Measurements from ENCODE around the gene GBX1.

GBX1 gene

DNA sequence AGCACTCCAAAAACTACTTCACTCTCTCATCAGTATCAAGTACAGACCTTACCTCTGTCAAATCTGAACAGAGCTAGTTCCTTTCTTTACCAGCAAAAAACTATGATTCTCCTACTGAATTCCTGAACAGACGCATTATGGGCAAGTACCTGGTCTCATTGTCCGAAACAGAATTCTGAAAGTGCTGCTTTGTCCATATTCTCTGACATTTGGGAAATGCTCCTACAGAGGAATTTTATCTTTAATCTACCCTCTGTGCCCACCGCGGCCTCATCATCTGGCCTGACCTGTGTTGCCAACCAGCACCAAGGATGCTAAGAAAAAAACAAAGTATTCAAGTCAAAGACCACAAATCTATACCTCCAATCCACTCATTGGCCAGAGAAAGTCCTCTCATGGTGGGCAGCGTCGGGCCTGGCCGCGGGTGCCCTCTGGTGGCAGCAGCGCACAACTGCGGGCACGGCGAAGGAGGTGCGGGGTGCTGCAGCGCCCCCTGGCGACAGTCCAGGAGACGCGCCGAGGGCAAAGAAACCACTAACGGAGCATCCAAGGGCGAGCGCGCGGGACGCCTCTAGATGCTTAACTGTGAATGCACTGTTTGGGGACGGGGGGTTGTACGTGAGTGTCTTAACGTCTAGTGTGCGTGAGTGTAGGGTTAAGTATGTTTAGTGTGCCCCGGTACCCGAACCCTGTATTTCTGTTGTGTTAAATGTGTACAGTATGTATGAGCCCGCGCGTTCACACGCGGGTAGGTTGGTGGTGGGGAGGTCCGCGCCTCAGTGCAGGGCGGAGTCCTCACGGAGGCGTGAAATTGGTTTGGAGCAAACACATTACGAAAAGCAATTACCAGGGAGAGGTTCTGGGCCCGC is 5.0 kb upstream of the GBX1 start:
- peak; percentile 40 for DNase-seq

DNA sequence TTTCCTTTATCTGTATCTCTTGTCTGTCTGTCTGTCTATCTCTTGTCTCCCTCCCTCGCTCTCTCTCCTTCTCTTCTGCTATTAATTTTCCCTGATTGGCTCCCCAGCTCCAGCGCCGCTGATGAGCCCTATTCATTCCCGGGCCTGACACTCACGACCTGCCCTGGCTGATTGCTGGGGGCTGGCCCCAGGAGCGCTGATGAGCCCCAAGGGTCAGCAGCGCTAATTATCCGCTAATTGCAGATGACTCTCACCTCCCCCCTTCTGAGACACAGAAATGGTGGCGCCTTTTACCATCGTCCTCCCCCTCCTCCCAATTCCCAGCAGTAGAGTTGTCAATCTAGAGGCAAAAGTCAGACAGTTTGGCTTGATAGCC is 1.3 kb upstream of the GBX1 start:
- DNase-seq = no peak

DNA sequence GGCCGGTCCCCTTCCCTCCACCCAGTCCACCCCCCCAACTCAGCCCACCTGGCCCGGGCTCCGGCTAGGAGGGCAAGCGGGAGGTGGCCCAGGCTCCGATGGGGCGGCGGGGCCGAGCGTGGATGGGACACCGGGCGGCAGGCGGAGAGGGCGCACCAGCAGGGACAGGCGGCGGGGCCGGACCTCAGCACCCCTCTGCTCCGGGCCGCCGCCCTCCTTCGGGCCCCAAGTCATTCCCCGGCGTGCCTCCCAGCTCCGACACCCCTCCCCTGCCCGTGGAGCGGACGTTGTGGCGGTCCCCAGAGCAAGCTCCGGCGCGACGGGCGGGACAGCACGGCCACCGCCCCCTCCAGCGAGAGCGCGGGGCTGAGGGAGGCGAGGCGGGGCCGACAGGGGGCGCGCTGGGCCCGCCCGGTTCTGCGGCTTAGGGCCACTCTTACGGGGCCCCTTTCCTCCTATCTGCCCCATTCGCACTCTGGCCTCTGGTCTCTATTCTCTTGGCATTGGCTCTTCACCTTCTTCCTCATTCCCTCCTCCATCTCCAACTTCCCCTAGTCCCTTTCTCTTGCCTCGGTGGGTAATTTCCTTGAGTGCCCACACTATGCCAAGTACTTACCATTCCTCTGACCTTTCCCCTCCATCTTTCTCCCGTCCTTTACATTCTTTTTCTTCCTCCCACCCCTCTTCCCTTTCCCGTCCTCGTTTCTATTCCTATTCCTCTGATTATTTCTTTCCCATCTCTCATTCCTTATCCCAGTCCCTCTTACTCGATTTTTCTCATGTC is 701 bp upstream of the GBX1 start:
- peak; percentile 42 for DNase-seq

DNA sequence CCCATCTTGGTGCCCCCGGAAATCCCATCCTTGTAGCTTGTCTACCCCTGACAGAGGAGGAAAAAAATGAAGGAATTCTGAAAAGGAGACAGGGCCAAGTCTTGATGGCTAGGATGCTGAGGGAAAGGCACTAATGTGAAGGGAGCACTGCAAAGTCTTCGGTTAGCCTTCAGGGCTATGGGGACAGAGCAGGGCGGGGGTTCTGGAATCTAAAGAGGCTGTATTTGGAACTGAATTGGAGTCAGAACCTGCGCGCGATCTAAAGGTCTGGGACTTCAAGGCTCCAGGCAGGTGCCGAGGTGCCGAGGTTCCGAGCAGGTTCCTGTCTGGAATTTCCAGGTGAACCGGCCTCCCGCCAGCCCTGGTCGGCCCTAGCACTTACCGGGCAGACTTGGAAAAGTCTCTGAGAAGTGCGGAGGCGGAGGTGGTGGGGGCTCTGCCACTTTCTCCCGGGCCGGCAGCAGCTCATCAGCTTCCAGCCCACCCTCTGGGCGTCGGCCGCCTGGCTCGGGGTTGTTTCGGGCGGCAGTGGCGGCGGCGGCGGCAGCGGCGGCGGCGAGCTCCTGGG is 781 bp downstream of the GBX1 start:
- DNase-seq = no peak

DNA sequence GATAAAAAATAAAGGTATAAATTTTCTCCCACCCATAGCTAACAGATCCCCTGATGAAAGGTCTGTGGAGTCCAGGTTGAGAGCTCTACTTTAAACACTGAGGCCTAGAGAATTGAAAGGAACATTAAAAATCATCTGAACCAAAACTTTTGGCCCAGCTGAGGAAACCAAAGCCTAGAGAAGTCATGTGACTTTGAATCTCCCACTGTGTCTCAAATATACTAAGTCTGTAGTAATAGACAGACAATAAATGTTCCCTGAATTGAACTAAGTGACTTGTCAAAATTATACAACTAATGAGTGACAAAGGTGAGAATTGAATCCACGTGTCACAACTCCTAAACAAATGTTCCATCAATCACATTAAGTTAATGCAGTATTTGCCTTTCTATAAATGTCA is 5.7 kb downstream of the GBX1 start:
- no peak for DNase-seq

DNA sequence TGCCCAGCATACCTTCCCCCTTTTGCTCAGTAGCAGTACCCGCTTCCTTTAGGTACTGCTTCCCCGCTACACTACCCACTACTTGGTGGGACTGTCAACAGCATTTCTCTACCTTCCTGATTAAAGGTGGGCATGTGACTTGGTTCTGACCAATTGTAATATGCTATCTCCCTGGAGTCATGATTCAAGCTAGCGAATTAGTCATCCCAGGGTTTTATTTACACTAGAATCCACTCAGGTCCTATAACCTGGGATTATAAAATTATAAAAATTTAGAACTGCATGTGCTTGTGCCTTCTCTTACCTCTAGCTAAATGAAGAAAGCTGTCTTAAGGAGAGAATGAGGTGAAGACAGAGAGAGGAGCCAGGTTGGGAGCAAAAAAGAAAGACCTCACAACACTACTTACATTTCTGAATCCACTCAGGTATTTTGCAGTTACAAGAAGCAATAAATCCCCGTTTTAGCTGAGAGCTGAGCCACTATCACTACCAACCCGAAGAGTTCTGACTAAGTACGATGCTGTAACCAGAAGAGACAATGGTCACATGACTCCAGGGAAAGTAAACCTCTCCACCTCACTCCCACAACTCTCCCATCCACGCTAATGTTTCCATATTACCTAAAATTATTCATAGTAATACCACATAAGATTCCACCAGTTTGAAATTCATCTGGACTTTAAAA is 9.7 kb downstream of the GBX1 start:
- DNase-seq = no peak

DNA sequence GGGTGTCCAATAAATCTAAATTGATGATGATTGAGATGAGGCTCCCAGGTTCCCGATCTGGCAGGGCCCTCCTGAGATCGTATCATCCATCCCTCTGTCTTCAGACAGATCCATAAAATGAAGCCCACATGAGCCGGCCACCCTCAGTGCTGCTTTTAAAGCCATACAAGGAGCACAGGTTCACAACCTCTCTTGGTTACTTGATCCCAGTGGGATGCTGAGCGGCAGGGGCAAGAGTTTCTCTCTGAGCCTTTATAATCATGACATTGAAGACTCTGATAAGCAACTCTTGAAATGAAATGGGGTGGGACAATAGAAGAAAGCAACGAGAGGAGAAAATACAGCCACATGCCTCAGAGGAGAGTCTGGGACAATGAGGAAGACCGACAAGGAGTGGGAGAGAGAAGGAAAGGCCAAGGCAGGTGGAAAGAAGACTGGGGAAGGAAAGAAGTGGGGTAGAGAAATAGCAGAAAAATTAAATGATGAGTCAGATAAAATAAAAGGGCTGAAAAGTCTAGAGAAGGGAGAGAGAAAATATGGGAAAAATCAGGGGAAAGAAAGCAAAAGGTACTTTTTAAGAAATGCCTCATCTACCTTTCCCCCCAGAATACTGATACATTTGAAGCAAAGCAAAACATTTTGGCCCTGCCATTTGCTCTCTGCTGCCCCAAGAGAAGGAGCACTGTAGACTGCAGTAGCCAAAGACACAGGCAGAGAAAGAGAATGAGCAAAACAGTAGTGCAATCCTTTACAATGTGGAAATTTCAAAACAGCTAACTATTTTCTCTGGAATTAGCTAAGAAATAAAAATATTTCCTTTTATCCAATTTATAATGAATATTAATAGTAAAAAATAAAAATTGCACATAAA is 14.6 kb downstream of the GBX1 start:
- no peak for DNase-seq

DNA sequence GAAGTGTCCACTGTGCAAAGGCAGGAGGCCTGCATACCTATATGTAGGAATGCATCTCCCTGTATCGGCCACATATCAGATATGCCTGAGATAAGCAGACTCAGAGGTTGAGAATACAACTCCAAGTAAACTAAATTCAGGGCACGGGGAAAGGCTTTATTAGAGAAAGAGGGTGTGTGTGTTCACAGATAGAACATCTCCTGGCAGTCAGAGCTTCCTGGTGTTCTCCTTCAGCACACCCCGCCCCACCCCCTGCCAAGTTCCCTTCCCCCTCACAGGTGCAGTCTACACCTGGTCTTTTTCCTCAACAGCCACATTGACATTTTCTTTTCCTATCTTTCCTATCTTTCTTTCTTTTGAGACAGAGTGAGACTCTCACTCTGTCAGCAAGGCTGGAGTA is 17.1 kb downstream of the GBX1 start:
- DNase-seq = no peak

DNA sequence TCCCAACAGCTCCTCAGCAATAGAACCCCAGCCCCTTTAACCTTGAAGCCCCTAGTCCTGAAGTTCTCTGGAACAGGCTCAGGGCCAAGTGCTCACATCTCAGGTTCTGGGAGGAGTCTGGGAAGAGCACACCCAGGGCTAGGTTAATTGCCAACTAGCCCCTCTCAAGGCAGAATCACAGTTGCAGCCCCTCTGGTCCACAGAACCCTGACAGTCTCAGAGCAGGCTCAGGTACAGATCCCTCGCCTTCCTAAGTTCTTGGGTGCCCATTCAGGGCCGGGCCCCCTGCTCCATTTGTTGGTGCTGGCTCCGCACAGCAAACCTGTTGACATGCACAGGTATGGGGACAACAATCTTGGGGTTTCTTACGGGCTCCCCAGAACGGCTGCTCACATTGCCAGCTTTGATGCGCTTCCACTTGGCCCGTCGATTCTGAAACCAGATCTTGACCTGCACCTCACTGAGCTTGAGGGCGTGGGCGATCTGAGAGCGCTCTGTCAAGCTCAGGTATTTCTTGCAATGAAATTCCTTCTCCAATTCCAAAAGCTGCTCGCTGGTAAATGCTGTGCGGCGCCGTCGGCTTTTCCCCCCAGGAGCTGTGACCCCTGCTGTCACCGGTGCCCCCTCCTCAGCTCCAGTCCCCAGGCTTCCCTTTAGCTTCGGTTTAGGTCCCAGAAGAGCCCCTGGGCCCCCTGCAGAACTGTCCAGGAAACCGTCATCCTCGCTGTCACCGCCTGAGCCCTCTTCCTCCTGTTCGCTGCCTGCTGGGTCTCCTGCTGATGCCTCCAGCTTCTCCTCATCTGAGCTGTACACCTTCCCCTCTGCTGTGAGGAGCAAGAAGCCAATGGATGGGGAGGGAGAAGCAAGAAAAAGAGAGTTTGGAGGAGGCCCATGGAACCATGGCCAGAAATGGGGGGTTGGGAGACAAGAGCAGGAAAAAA is 18.9 kb downstream of the GBX1 start:
- DNase-seq = no peak

DNA sequence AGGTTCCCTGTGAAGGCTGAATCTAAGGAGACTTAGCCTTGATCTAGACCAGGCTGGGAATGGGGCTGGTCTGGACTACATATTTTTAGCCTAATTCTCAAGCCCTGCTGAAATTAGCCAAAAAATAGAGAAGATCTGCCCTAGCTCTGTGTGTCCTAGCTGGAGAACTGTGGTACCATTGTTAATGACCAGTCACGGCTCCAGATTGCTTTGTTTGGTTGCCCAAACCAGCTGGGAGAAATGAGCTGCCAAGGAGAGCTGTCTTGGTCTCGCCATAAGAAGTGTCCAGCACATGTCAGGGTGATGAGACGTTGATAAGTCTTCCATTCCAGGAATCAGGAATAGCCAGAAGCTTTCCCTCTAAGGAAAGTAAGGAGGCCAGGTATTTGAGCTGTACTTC is 20.7 kb downstream of the GBX1 start:
- no peak for DNase-seq

DNA sequence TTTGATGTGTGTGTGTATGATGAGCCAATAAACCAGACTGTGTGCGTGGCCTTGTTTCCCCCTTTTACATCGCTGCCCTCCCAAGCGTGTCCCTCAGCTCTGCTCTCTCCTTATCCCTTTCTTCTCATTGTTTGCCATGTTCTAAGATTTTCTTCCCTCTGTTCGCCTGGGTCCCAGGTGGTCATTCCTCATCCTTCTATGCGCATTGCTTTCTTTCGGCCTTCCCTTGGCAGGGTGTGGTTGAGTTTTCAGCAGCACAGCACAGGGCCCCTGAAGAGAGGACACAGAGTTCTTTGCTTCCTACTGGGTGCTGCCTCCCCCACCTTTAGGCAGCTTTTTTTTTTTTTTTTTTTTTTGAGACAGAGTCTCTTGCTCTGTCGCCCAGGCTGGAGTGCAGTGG is 23.1 kb downstream of the GBX1 start:
- no peak for DNase-seq

DNA sequence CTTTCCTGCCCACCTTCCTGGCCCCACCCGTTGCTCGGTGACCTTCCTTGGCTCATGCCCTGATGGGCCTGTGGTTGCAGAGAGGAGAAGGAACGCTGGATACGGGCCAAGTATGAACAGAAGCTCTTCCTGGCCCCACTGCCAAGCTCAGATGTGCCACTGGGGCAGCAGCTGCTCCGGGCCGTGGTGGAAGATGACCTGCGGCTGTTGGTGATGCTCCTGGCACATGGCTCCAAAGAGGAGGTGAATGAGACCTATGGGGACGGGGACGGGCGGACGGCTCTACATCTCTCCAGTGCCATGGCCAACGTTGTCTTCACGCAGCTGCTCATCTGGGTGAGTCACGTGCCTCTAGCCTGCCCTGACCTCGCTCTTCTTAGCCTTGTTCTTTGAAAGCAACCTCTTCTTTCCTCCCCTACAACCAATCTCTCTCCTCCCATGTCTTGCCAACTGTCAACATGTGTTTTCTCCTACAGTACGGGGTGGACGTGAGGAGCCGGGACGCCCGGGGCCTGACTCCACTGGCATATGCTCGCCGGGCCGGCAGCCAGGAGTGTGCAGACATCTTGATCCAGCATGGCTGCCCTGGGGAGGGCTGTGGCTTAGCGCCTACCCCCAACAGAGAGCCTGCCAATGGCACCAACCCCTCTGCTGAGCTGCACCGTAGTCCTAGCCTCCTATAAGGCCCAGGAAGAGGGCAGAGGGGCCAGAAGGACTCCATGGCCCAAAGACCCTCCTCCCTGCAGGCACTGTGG is 24.1 kb downstream of the GBX1 start:
- no peak for DNase-seq

DNA sequence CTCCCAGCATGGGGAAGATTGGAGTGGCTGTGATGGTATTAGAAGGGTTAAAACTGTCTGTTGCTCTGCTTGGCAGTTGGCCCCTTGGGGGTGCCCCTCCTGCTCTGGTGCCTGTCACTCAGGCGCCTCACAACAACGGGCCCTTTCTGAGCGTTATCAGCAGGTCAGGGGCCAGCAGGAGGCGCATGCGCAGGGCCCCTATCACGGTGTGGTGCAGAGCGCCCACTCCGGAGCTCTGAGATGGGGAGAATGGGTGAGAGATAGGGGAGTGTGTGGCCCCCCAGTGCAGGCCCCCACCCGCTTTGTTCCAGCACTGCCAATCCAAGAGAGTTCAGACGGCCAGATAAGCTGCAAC is 24.8 kb downstream of the GBX1 start:
- no peak for DNase-seq

DNA sequence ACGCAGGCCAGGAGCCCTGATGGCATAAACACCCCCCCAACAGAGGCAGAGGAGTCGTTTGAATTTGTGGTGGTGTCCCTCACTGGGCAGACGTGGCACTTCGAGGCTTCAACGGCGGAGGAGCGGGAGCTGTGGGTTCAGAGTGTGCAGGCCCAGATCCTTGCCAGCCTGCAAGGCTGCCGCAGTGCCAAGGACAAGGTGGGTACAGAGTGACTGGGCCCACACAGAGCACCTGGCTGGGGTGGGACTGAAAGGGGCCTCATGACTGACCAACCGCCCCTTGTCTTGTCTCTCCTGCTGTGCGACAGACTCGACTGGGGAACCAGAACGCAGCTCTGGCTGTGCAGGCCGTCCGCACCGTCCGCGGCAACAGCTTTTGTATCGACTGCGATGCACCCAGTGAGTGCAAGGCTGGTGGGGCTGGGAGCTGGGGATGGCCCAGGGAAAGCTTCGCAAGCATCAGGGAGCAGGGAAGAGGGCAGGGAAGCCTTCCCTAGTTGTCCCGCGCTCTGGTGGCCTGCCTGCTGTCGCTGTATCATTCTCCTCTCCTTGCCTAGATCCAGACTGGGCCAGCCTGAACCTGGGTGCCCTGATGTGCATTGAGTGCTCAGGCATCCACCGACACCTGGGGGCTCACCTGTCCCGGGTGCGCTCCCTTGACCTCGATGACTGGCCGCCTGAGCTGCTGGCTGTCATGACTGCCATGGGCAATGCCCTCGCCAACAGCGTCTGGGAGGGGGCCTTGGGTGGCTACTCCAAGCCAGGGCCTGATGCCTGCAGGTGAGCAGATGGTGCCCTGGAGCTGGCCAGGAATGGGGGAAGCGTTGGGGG is 25.4 kb downstream of the GBX1 start:
- no peak for DNase-seq

DNA sequence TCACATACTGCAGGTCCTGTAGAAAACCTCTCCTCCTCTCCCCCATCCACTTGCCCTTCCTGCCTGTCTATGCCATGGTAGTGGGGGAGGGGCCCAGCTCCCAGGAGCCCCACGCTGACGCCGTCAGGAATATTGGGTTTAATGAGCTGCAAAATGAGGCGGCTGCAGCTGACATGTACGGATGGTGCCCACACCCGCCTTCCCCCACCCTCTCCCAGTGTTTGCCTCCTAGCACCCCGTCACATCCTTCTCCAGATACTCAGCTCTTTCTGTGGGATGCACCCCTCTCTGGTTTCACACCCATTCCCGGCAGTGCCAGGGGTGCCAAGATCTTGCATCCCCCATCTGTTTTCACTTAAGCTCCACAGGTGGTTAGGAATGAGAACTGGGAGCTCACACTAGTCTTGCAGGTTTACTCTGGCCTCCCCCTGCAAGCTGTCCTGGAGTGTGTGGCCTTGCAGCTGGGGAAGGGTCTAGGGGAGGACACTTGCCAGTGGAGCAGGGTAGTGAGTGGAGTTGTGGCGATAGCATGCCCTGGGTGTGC is 26.1 kb downstream of the GBX1 start:
- no peak for DNase-seq

DNA sequence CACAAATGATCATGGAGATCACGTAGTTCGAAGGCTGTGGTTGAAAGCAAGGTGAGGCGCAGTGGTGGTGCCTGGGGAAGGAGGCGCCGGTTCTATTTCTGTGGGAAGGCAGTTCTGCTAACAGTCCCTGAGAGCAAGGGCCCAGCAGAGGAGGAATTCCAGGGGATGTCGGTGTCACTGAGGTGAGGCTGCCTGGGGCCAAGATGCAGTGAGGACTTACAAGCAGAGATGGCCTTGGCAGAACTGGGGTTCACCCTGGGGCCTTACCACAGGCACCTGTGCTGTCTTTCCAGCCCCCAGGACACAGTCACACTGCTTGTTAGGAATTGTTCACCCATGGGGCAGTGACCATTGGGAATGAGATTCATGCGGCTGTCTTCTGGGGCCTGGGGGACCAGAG is 26.7 kb downstream of the GBX1 start:
- DNase-seq = no peak

DNA sequence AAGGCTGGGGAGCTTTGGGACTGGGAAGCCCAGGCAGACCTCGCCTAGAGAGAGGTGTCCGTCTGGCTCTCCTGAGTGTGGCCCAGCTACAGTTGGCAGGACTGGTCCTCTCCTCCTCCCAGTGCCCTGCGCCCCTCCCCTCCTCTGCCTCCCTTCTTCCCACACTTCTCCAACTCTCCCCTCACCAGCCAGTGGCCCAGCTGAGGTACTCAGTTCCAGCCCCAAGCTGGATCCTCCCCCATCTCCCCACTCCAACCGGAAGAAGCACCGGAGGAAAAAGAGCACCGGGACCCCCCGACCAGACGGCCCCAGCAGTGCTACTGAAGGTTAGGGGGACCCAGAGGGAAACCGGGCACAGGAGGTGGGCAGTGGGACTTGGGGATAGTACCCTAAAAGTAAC is 27.7 kb downstream of the GBX1 start:
- no peak for DNase-seq

DNA sequence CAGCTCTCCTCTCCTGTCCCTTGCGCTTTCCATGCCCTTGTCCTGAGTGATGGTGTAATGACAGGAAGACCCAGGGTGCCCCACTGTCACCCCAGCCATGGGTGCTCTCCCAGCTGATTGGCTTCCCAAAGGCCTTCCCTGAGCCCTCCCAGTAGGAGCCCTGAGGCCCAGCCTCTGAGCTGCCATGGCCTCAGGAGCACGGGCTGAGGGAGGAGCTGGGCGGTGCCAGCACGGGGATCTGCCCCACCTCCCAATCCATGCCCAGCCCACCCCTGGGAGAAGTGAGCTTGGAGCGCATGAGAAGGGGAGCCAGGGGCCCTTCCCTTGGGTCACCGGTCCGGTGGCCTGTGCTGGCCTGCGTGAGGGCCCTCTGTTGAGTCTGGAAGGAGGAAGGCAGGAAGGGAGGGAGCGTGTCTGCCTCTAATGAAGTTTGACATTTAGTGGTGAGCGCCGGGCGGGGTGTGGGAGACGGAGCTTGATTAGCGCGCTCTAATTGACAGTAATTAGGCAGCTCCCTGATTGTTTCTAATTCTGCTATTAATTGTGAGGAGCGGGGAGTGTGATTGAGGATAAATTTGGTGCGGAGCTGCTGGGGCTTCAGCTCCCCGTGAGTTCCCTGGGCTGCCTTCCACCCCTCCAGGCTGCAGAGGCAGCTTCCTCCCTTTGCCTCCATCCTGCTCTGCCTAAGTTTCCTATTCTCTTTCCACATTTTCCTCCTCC is 28.3 kb downstream of the GBX1 start:
- no peak for DNase-seq
